Inferior parietal cortex (tissue), 1 donor: ENCODE measurements around the gene NHSL2.
"Not testable (repeated sequence)": the region's sequence is repeated elsewhere in the genome, so short reads cannot be mapped to it uniquely, and the experiment has no call there.

Experiments
- DNase-seq: peaks from one replicate; pipeline ENCODE4 v3.0.0-alpha.2; 2016; ENCODE audit errors: extremely low spot score

Gene NHSL2

GRCh38 chrX:72176289-72176688, 265.6 kb downstream of the NHSL2 start:
- DNase-seq, result not testable (repeated sequence)

- no peak for DNase-seq
Observed at GRCh38 chrX:72176981-72177380, 266.3 kb downstream of the NHSL2 start.

DNA sequence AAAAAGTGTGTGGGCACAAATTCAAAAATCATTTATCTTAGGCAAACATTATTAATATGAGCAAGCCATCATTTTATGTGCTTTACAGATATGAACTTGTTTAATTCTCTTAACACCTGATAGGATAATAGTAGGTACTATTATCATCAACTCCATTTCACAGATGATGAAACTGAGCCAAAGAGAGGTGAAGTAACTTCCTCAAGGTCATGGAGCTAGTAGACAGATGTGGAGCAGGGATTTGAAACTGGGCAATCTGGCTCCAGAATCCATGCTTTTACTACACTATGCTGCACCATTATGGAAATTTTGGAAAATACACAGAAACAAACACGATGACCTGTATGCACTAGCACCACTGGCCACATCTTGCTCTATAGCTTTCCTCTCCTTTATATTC, 269.9 kb downstream of the NHSL2 start:
- DNase-seq, result no peak

DNA sequence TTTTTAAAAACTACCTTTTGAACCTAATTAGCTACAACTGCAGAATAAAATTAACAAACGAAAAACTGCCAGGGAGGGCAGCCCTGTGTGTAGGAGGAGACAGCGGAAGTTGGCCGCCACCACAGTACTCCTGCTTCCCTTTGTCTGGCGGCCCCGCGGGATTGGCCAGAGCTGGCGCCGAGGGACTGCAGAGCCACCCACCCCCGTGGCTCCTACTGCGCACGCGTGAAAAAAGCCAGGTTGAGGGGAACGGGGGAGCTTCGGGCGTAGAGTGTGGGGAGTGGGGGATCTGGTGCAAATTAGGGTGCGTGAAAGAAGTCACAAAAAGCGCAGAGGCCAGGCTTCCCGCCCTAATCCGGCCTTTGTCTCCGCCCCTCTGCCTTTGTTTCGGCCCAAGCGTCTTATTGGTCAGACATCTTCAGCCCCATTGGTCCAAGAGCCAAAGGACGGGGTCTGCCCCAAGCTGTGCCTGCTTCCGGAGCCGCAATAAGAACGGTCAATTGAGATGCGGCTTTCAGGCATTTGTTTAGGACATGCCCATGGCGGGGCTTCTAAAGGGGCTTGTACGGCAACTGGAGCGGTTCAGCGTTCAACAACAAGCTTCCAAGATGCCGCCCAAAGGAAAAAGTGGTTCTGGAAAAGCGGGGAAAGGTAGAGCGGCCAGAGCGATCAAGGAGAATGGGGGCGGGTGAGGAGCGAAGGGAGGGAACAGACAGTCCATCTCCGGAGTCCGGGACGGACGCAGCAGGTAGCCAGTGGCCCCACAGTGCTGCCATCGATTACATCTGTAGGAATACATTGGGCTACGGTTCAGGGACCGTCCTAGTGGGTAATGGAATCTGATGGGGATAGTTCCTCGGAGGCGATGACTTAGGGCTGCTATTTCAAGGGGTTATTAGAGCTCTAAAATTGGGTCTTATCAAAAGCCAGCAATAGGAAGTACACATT, 270.8 kb downstream of the NHSL2 start, which contains the start of gene PIN4:
Gene PIN4 (plus strand): TSS at position 580 of the 948 bp plus-strand sequence. CDS start 29 bp downstream, at position 609.
- DNase-seq, result peak; percentile 87

DNA sequence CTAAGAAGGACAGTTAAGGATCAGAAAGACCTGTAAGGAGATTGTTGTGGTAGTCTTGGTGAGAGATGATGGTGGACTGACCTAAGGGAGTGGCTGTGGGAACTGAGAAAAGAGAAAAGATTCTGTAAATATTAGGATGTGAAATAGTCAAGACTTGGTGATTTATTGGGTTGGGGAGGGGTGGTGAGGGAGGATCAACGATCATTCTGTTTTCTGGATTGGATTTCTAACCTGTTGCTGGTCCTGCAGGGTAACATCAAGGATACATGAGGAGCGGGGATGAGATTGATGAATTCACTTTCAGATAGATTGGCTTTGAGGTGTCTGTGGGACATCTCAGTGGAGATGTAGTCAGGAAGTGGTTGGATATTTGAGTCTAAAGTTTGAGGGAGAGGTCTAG, 272.3 kb downstream of the NHSL2 start:
- no peak for DNase-seq

GRCh38 chrX:72201836-72202536, 291.3 kb downstream of the NHSL2 start:
- no peak for DNase-seq
